Vagina (tissue), 2 donors: ENCODE data around the gene OPRD1. TPM values are rescaled to one million over a fixed set of nuclear protein-coding genes. Genes with fewer than 3 reads are reported as not detected.
"Not testable (repeated sequence)": the region's sequence is repeated elsewhere in the genome, so short reads cannot be mapped to it uniquely, and the experiment has no call there.

Experiments
- DNase-seq, 2 donors: peaks; one replicate each; pipeline ENCODE4 v3.0.0-alpha.2; 2017; ENCODE audit errors: extremely low spot score in 2 of 2
- H3K27ac ChIP-seq: fragments of 200-600 bp; sonication (generic); one replicate; pipeline ENCODE4 v1.5.1; 2019
- H3K27me3 ChIP-seq: fragments of 200-600 bp; sonication (generic); one replicate; pipeline ENCODE4 v1.5.1; 2019
- H3K36me3 ChIP-seq, 2 donors: fragments of 200-600 bp; sonication (generic); one replicate each; pipeline ENCODE4 v1.5.1; 2017 to 2019
- H3K4me1 ChIP-seq: fragments of 200-600 bp; sonication (generic); one replicate; pipeline ENCODE4 v1.5.1; 2019
- H3K4me3 ChIP-seq, 2 donors: fragments of 200-600 bp; sonication (generic); 1 replicate in 1 of 2; 2 replicates in 1 of 2; pipeline ENCODE4 v1.5.1; 2016 to 2019
- H3K9me3 ChIP-seq: fragments of 200-600 bp; sonication (generic); one replicate; pipeline ENCODE4 v1.5.1; 2019
- CTCF ChIP-seq, 3 experiments: fragments of 450-650 bp in 2 of 3; fragments of 200-600 bp in 1 of 3; sonication (generic) in 1 of 3; IDR thresholded peaks; one replicate each; pipeline ENCODE4 v1.5.1; 2017 to 2019; ENCODE audit warnings: antibody characterized with exemption in 3 of 3, mild to moderate bottlenecking in 2 of 3, moderate library complexity in 2 of 3
- POLR2A ChIP-seq, 2 donors: fragments of 450-650 bp; IDR thresholded peaks; one replicate each; pipeline ENCODE4 v1.6.1; 2017; ENCODE audit warnings: antibody characterized with exemption in 2 of 2, mild to moderate bottlenecking in 2 of 2, moderate library complexity in 2 of 2
- POLR2AphosphoS5 ChIP-seq, 2 donors: sonication (generic); formaldehyde crosslinking; IDR thresholded peaks; one replicate each; pipeline ENCODE4 v1.9.0; 2017; ENCODE audit warnings: antibody characterized with exemption in 2 of 2, mild to moderate bottlenecking in 2 of 2, low read depth in 1 of 2; ENCODE audit not compliant: insufficient read depth in 1 of 2
- intact Hi-C: fragments of 100-400 bp; cut with DNase I; formaldehyde crosslinking; loops from one replicate; pipeline ENCODE4 v1.15.1; 2023
- total RNA-seq: library from RNA; depleted of rRNA; stranded (reverse); fragments of >200 nt; gene quantifications from one replicate; pipeline ENCODE4 v1.2.3, GENCODE V29; 2016

Gene OPRD1
- total RNA-seq, 1 donor from 2014 or later: 2.2 TPM

DNA sequence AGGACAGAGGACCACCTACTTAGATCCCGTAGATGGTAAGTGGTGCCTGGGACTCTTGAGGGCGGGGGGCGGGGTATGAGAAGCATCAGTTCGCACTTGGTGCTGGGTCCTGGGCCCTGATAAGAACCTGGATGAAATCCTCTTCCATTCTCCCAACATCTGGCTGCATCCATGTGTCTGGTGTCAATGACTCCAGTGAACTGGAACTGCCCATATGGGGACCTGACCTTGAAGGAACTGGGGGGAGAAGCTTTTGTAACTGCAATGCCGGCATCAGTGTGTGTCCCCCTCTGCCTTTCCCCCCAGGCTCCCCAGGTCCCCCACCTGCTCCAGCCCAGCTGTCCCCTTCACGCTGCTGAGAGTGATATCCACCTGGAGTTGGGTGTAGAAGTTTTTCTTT is 52.7 kb downstream of the OPRD1 start:
- Histone ChIP-seq H3K4me3 (no peak overlapping the region), H3K27ac (no peak overlapping the region), H3K4me1 (no peaks in the 10 kb centered on the region), H3K9me3 (no peaks in the 10 kb centered on the region), H3K27me3 (no peaks in the 10 kb centered on the region), H3K36me3 (no peaks in the 10 kb centered on the region)
- intact Hi-C loops: no loop called here
- TF ChIP-seq POLR2AphosphoS5 (IDR thresholded peaks at IDR 0.05; ENCODE audit: insufficient read depth in 1 of 2, low read depth in 1 of 2) (no peak), POLR2A (IDR thresholded peaks at IDR 0.05) (no peak), CTCF (IDR thresholded peaks at IDR 0.05) (no peak)
- DNase-seq: no peak

DNA sequence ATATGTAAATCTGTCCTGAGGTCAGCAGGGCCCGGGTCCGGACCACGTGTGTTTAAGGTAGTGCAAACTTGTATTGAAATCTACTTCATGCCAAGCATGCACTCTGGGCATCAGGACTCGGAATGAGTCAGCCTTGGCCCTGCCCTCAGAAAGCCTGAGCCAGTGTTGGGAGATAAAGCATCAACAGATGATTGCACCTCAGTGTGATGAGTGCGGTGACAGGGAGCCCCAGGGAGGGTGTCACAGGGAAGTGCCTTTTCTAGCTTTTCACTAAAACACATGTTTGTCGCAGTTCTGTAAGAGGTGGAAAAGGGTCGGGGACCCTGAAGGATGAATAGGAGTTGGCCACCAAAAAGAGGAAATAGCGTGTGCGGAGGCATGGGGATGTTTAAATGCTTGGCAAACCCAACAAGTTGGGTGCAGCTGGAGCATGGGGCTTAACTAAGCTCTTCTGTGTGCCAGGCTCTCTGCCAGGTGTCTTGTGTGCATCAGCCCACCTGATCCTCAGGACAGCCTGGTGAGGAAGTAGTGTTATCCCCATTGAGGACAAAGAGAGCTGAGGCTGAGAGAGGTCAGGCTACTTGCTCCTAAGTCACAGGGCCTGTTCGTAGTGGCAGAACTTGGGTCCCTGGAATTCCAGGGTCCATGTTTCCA is 54.2 kb downstream of the OPRD1 start:
- Histone ChIP-seq H3K27ac (no peak overlapping the region), H3K9me3 (no peaks in the 10 kb centered on the region), H3K4me1 (no peaks in the 10 kb centered on the region), H3K27me3 (no peaks in the 10 kb centered on the region), H3K36me3 (no peaks in the 10 kb centered on the region), H3K4me3 (no peak overlapping the region)
- intact Hi-C loops: no loop called here
- no peak for DNase-seq
- TF ChIP-seq POLR2AphosphoS5 (IDR thresholded peaks at IDR 0.05; ENCODE audit: insufficient read depth in 1 of 2, low read depth in 1 of 2): no peak
- TF ChIP-seq CTCF (IDR thresholded peaks at IDR 0.05): no peak
- no peak for TF ChIP-seq POLR2A (IDR thresholded peaks at IDR 0.05)

DNA sequence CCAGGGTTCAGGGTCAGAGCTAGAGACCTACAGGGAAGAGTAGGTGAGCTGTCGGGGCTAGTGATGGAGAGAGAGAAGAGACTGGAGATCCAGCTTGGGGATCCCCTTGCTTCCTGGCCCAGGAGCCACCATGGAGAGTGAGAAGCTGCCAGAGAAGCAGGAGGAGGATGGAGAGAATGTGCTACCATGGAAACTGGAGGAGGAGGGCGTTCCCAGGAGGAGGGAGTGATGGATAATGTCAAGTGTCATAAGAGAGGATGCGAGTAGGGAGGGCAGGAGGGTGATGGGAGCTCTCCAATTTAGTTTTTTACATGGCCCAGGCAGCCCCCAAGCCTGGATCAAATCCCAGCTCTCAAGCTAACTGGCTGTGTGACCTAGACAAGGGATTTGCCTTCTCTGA is 55.9 kb downstream of the OPRD1 start:
- H3K36me3 ChIP-seq: no peaks in the 10 kb centered on the region
- TF ChIP-seq POLR2A (IDR thresholded peaks at IDR 0.05) (no peak), POLR2AphosphoS5 (IDR thresholded peaks at IDR 0.05; ENCODE audit: insufficient read depth in 1 of 2, low read depth in 1 of 2) (no peak), CTCF (IDR thresholded peaks at IDR 0.05) (no peak)
- no peak overlapping the region for H3K4me3 ChIP-seq
- H3K9me3 ChIP-seq: no peaks in the 10 kb centered on the region
- H3K27ac ChIP-seq: no peak overlapping the region
- DNase-seq: no peak
- no peaks in the 10 kb centered on the region for H3K4me1 ChIP-seq
- H3K27me3 ChIP-seq: no peaks in the 10 kb centered on the region
- intact Hi-C loops: no loop called here

DNA sequence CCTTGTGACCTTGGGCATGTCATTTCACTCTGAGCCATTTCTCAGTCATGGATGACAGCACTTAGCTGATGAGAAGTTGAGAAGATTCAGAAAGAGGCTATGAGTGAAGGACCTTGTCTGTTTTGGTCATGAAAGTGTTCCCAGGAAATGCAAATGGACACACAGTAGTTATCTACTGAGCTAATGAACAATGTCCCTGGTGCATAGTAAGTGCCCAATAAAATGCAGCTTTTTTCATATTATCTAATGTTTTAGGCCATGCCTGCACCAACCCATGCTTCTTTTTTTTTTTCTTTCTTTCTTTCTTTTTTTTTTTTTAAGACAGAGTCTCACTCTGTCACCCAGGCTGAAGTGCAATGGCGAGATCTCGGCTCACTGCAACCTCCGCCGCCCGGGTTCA is 58.0 kb downstream of the OPRD1 start:
- intact Hi-C loops: loop anchor here (5.0 to 10.0 kb wide), 4 partner anchors 83 to 515 kb away; partner anchors contain the start of genes RNU11 and TAF12
- no peak for DNase-seq
- Histone ChIP-seq H3K4me3 (no peak overlapping the region), H3K36me3 (no peaks in the 10 kb centered on the region), H3K4me1 (no peaks in the 10 kb centered on the region), H3K27me3 (no peaks in the 10 kb centered on the region), H3K9me3 (no peaks in the 10 kb centered on the region), H3K27ac (no peak overlapping the region)
- TF ChIP-seq POLR2A (IDR thresholded peaks at IDR 0.05): no peak

- intact Hi-C loops: loop anchor here (5.0 to 10.0 kb wide), 4 partner anchors 85 to 517 kb away; partner anchors contain the start of genes RNU11 and TAF12
These were observed 59.8 kb downstream of the OPRD1 start for GRCh38 chr1:28871631-28872401.

DNA sequence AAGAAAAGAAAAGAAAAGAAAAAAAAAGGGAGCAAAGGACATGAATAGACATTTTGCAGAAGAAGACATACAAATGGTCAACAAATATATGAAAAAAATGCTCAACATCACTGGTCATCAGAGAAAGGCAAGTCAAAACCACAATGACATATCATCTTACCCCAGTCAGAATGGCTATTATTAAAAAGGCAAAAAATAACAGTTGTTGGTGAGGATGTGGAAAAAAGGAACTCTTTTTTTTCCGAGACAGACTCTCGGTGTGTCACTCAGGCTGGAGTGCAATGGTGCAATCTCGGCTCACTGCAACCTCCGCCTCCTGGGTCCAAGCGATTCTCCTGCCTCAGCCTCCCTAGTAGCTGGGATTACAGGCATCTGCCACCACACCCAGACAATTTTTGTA is 63.2 kb downstream of the OPRD1 start:
- intact Hi-C loops: loop anchor here (5.0 to 10.0 kb wide), 4 partner anchors 230 to 520 kb away; partner anchors contain the start of genes RNU11 and TAF12

More at GRCh38 chr1:28871631-28872401, 59.8 kb downstream of the OPRD1 start:
- no peak for DNase-seq
- Histone ChIP-seq H3K4me3 (no peak overlapping the region), H3K4me1 (no peaks in the 10 kb centered on the region), H3K9me3 (no peaks in the 10 kb centered on the region), H3K27me3 (no peaks in the 10 kb centered on the region), H3K27ac (no peak overlapping the region), H3K36me3 (no peaks in the 10 kb centered on the region)
- TF ChIP-seq CTCF (IDR thresholded peaks at IDR 0.05) (no peak), POLR2AphosphoS5 (IDR thresholded peaks at IDR 0.05; ENCODE audit: insufficient read depth in 1 of 2, low read depth in 1 of 2) (no peak), POLR2A (IDR thresholded peaks at IDR 0.05) (no peak)

More for the DNA sequence above, 63.2 kb downstream of the OPRD1 start:
- DNase-seq, H3K4me1 ChIP-seq, H3K27ac ChIP-seq, H3K9me3 ChIP-seq, H3K27me3 ChIP-seq, H3K4me3 ChIP-seq, H3K36me3 ChIP-seq: not testable (repeated sequence)
